HG03432 (cell line): ENCODE results near the gene CPEB1.
A peak's percentile ranks its signal among the peaks of the same experiment; 100 is the strongest.

Experiments used
- ATAC-seq: cut with Tn5 transposase; IDR thresholded peaks from one replicate; pipeline ENCODE4 v1.9.1; 2021; ENCODE audit warnings: mild to moderate bottlenecking, moderate library complexity; ENCODE audit not compliant: unreplicated experiment

The CPEB1 gene

GRCh38 chr15:82595766-82596165, 51.4 kb downstream of the CPEB1 start:
- no peak for ATAC-seq

GRCh38 chr15:82595203-82595602, 52.0 kb downstream of the CPEB1 start:
- ATAC-seq, result no peak

DNA sequence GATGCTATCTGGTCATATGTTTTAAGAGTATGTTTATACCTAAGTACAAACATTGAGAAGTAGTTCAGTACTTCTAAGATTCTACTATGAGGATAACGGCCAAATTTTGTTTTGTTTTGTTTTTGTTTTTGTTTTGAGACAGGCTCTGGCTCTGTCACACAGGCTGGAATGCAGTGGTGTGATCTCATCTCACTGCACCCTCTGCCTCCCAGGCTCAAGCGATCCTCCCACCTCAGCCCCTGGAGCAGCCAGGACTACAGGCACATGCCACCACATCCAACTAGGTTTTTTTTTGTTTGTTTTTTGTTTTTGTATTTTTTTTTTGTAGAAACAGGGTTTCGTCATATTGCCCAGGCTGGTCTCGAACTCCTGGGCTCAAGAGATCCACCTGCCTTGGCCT, 59.4 kb downstream of the CPEB1 start:
- no peak for ATAC-seq

GRCh38 chr15:82585072-82585471, 62.1 kb downstream of the CPEB1 start:
- no peak for ATAC-seq

- ATAC-seq, result no peak
Measured at GRCh38 chr15:82580713-82581112, 66.5 kb downstream of the CPEB1 start.

- ATAC-seq, result no peak
Measured at GRCh38 chr15:82575335-82575734, 71.8 kb downstream of the CPEB1 start.

- ATAC-seq, result no peak
Measured at GRCh38 chr15:82572986-82573385, 74.2 kb downstream of the CPEB1 start.

DNA sequence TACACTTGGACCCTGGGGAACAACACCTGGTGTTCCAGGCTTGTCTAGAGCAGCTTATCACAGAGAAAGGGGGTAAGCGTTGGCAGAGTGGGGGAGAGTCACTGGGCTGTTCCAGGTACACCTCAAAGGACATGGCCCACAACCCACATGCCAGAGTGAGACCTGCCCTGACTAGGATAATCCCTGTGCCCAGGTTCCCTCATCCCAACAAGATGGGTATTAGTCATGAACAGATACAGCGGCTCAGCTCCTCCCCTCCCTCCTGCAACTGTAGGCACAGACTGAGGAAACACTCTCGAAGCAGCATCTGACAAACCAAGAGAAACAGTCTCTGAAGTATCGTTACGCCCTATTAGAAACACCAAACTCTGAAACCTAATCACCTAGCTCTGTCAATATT, 74.9 kb downstream of the CPEB1 start:
- ATAC-seq, result no peak

DNA sequence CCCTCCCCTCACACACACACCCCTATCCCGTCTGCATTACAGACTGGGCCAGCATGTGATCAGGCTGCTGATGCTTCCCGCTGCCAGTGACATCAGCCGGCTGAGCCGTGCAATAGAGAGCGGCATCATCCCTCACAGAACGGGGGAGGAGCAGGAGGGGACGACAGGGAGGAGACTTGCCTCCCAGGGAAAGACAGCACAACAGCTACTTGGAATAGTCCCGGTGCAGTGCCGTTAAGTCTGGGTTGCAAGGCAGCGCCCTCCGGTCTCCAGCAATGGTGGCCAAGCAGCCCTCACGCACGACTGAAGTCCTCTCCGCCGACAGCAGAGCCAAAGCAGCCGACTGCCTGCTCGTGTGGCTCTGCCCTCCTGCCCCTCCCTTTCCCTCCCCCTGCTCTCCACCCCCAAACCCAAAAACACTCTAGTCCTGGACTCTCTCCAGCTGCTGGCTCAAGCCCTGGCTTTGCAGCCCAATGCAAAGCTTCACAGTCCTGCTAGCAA, 75.4 kb downstream of the CPEB1 start:
- ATAC-seq, result no peak

- no peak for ATAC-seq
Measured at GRCh38 chr15:82570721-82571508, 76.2 kb downstream of the CPEB1 start.

GRCh38 chr15:82569834-82570233, 77.3 kb downstream of the CPEB1 start:
- no peak for ATAC-seq

DNA sequence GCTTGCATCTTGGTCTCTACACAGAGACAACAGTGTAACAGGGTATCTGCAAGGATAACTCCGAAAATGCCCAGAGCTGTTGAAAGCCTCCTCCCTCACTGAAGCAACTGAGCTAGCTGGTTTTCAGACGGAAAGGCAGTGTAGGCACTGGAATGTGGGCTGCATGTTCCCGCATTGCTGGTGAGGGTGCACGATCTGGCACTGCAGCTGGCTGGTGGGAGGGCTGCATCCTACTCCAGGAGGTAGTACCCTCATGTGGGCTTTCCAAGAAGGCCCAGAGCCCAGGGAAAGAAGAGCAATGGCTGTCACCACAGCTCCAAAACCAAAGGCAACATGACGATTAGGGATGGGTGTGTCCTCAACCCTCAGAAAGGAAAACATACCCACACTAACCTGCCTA, 78.2 kb downstream of the CPEB1 start:
- no peak for ATAC-seq

GRCh38 chr15:82567661-82568060, 79.5 kb downstream of the CPEB1 start:
- ATAC-seq, result no peak

DNA sequence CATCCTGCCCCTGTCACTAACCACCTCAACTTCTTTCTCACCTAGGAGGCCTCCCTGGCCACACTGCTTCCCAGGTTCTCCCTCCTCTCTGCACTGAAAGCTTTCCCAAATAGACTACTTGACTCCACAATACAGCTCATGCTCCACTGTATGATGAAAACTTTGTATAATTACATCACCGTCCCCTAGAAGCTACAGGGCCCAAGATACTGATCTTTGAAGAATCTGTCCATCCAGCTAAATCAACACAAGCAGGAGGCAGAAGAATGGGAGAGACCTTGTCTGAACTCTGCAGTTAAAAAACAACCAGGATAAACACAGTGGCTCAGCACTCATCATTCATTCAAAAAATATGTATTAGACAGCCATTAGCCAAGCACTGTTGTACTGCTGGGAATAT, 80.5 kb downstream of the CPEB1 start:
- ATAC-seq, result no peak

GRCh38 chr15:82558502-82558901, 88.7 kb downstream of the CPEB1 start:
- no peak for ATAC-seq

GRCh38 chr15:82556315-82557035, 90.7 kb downstream of the CPEB1 start:
- no peak for ATAC-seq

DNA sequence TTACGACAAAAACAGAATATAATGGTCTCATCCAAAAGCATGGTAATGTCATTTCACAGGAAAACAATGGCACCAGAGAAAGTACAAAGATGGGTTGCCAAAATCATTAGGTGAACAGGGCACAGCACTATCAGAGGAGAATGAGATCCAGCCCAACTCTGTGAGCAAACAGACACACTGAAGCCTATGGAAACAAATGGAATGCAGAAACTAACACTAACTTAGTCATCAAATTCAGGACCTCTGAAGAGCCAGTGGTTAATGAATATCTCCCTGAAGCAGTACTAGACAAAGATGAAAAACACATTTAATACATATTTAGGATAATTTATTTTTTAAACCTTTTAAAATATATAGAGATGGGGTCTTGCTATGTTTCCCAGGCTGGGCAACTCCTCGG, 92.3 kb downstream of the CPEB1 start:
- ATAC-seq, result no peak

- no peak for ATAC-seq
Measured at GRCh38 chr15:82554351-82554750, 92.8 kb downstream of the CPEB1 start.

DNA sequence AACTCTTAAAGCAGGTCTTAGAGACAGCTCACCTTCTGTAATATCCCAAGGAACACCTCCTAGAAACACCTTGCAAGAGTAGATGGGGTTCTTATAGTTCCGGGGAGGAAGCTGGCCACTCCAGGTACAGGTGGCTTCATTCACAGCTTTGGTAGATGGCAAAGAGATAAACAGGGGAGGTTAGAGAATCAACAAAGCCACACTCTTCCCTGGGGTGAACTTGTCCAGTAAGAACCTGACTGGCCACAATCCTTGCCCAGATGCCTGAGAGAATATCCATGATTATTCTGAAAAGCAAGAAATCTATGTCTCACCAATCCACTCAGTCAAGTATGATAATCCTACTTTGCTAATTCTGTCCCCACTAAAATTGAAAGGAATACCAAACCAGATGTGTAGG, 93.3 kb downstream of the CPEB1 start:
- ATAC-seq, result no peak

- no peak for ATAC-seq
Measured at GRCh38 chr15:82552861-82553260, 94.3 kb downstream of the CPEB1 start.

GRCh38 chr15:82551646-82552247, 95.4 kb downstream of the CPEB1 start:
- peak; percentile 67 for ATAC-seq

- ATAC-seq, result no peak
Measured at GRCh38 chr15:82549199-82549665, 97.9 kb downstream of the CPEB1 start.
